Mesothelial cell of epicardium (in vitro differentiated cells): ENCODE measurements around the gene GINS3. TPM values are rescaled to one million over a fixed set of nuclear protein-coding genes. Genes with fewer than 3 reads are reported as not detected.
"Not testable (repeated sequence)": the region's sequence is repeated elsewhere in the genome, so short reads cannot be mapped to it uniquely, and the experiment has no call there.

Experiments
- DNase-seq, 2 experiments: peaks; one replicate each; pipeline ENCODE4 v3.0.0; 2021; ENCODE audit warnings: low spot score in 2 of 2; ENCODE audit not compliant: unreplicated experiment in 2 of 2
- H3K27ac Mint-ChIP-seq: 2 replicates; pipeline ENCODE4 v1.8.0; 2021; ENCODE audit warnings: mixed read lengths
- H3K27me3 Mint-ChIP-seq: 2 replicates; pipeline ENCODE4 v1.8.0; 2021; ENCODE audit warnings: low read depth, mixed read lengths
- H3K36me3 Mint-ChIP-seq: 2 replicates; pipeline ENCODE4 v1.8.0; 2021; ENCODE audit warnings: mixed read lengths
- H3K4me1 Mint-ChIP-seq: 2 replicates; pipeline ENCODE4 v1.8.0; 2021; ENCODE audit warnings: mixed read lengths
- H3K4me3 Mint-ChIP-seq: 2 replicates; pipeline ENCODE4 v1.8.0; 2021; ENCODE audit warnings: mild to moderate bottlenecking, moderate library complexity, mixed read lengths
- H3K9me3 Mint-ChIP-seq: 2 replicates; pipeline ENCODE4 v1.8.0; 2021; ENCODE audit warnings: mixed read lengths
- CTCF ChIP-seq: fragments of 200-600 bp; sonication (generic); IDR thresholded peaks from one replicate; pipeline ENCODE4 v1.5.0; 2021; ENCODE audit warnings: antibody characterized with exemption; ENCODE audit not compliant: unreplicated experiment
- total RNA-seq: library from RNA; stranded (reverse); gene quantifications from 3 replicates; pipeline ENCODE4 v1.2.1, GENCODE V29; 2021

The GINS3 gene
- total RNA-seq, 1 donor from 2014 or later: 5.0 TPM

DNA sequence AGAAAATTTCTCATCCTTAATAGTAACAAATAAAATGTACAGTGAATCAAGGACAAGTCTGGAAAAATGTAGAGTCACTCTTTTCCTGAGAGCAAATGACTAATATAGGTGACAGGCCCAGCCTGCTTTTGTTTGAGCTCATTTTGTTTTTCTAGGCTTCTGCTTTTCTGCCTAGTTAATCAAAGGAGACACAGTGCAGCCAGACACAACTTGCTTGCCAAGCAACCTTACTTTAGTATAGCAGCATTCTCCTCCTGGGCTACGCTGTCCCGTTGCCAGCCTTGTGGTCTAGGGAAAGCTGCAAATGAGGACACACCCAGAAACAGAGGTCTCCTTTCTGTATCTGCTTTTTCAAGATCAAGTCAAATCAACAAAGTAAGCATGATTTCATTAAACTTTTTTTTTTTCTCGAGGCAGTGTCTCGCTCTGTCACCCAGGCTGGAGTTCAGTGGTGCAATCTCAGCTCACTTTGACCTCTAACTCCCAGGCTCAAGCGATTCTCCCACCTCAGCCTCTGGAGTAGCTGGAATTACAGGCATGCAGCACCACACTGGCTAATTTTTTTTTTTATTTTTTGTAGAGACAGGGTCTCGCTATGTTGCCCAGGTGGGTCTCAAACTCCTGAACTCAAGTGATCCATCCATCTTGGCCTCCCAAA lies 17.2 kb downstream of the GINS3 start:
- DNase-seq: no peak
- no peak overlapping the region for H3K27ac Mint-ChIP-seq
- no peak overlapping the region for H3K4me3 Mint-ChIP-seq
- H3K36me3 Mint-ChIP-seq: no peaks in the 10 kb centered on the region
- H3K9me3 Mint-ChIP-seq: no peaks in the 10 kb centered on the region
- H3K27me3 Mint-ChIP-seq: no peaks in the 10 kb centered on the region
- no peak for TF ChIP-seq CTCF
- peaks cover 8% of the 10 kb centered on the region for H3K4me1 Mint-ChIP-seq

- Mint-ChIP-seq H3K9me3 (no peaks in the 10 kb centered on the region), H3K27me3 (no peaks in the 10 kb centered on the region), H3K27ac (no peak overlapping the region), H3K4me1 (peaks cover 8% of the 10 kb centered on the region), H3K36me3 (no peaks in the 10 kb centered on the region), H3K4me3 (no peak overlapping the region)
- TF ChIP-seq CTCF: no peak
- no peak for DNase-seq
These were observed 19.1 kb downstream of the GINS3 start for GRCh38 chr16:58411336-58411735.

- Mint-ChIP-seq H3K36me3 (no peaks in the 10 kb centered on the region), H3K4me1 (peaks cover 8% of the 10 kb centered on the region), H3K27me3 (no peaks in the 10 kb centered on the region), H3K27ac (no peak overlapping the region), H3K4me3 (no peak overlapping the region), H3K9me3 (no peaks in the 10 kb centered on the region)
- no peak for DNase-seq
- TF ChIP-seq CTCF: no peak
These were observed 19.7 kb downstream of the GINS3 start for GRCh38 chr16:58411736-58412614.

DNA sequence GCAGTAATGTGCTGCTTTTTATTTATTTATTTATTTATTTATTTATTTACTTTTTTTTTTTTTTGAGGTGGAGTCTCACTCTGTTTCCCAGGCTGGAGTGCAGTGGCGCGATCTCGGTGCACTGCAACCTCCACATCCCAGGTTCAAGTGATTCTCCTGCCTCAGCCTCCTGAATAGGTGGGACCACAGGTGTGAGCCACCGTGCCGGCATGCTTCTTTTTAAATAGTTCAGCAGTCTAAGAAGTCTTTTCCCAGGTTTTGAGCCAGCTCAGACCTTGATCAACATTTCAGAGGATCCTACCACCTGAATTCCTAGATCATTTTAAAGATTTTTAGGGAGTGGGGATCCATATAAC lies 20.3 kb downstream of the GINS3 start:
- H3K4me1 Mint-ChIP-seq, H3K27me3 Mint-ChIP-seq, H3K4me3 Mint-ChIP-seq, H3K27ac Mint-ChIP-seq, H3K9me3 Mint-ChIP-seq, H3K36me3 Mint-ChIP-seq, DNase-seq: not testable (repeated sequence)

DNA sequence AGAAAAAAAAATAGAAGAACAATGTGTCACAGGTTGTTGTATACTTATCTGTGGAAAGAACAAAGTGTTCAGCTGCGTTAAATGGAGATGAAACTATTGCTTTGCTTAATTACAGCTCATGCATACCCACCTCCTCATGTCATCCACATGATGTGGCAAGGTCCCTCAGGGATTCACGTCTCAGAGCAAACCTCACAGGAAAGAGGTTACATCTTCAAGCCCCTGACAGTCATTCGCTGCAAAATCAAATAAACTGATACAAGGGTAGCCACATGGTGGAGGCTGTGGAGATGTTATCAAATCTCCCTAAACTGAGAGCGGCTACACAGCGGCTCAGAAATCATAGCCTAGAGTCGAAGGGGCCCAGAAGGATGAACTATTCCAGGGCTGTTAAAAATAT lies 21.1 kb downstream of the GINS3 start:
- no peaks in the 10 kb centered on the region for H3K36me3 Mint-ChIP-seq
- no peak for TF ChIP-seq CTCF
- H3K27ac Mint-ChIP-seq: no peak overlapping the region
- H3K9me3 Mint-ChIP-seq: no peaks in the 10 kb centered on the region
- H3K27me3 Mint-ChIP-seq: no peaks in the 10 kb centered on the region
- H3K4me3 Mint-ChIP-seq: no peak overlapping the region
- peaks cover 8% of the 10 kb centered on the region for H3K4me1 Mint-ChIP-seq
- DNase-seq: no peak

GRCh38 chr16:58415003-58415402 lies 22.7 kb downstream of the GINS3 start:
- no peaks in the 10 kb centered on the region for H3K36me3 Mint-ChIP-seq
- DNase-seq: no peak
- H3K9me3 Mint-ChIP-seq: no peaks in the 10 kb centered on the region
- H3K27ac Mint-ChIP-seq: no peak overlapping the region
- H3K4me1 Mint-ChIP-seq: no peaks in the 10 kb centered on the region
- H3K27me3 Mint-ChIP-seq: no peaks in the 10 kb centered on the region
- TF ChIP-seq CTCF: no peak
- H3K4me3 Mint-ChIP-seq: no peak overlapping the region

DNA sequence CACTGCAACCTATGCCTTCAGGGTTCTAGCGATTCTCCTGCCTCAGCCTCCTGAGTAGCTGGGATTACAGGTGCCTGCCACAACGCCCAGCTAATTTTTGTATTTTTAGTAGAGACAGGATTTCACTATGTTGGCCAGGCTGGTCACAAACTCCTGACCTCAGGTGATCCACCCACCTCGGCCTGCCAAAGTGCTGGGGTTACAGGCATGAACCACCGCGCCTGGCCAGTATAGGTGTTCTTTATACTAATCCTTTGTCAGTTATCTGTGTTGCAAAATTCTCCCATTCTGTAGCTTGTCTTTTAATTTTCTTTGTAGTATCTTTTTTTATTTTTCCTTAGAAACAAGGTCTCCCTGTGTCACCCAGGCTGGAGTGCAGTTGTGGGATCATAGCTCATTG lies 23.7 kb downstream of the GINS3 start:
- not testable (repeated sequence) for H3K4me1 Mint-ChIP-seq, H3K9me3 Mint-ChIP-seq, H3K27me3 Mint-ChIP-seq, DNase-seq, H3K4me3 Mint-ChIP-seq, H3K36me3 Mint-ChIP-seq, H3K27ac Mint-ChIP-seq
